ENCODE measurements around the gene MCF2L2. TPM values are rescaled to one million over a fixed set of nuclear protein-coding genes. Genes with fewer than 3 reads are reported as not detected.
"Not testable (repeated sequence)": the region's sequence is repeated elsewhere in the genome, so short reads cannot be mapped to it uniquely, and the experiment has no call there.

MCF2L2 gene
- total RNA-seq (2012; rRNA removed) = 0.44 and 0.51 TPM in 2 replicates

GRCh38 chr3:183428447-183429211, at the start of gene MCF2L2:
Gene MCF2L2, minus strand, starts transcription at chr3:183428619. Its CDS starts 642 bp downstream, at chr3:183427977.
- Histone ChIP-seq H3K27me3 (ENCODE audit: control insufficient read depth, insufficient read depth, low read length) (peaks cover 42% of the 10 kb centered on the region), H3K4me2 (ENCODE audit: low read length) (peak within 1 kb of the TSS; percentile 98), H3K4me1 (ENCODE audit: control insufficient read depth, insufficient read depth, low read length) (peaks cover 8% of the 10 kb centered on the region), H3K4me3 (ENCODE audit: low read length) (peak within 1 kb of the TSS; percentile 88), H3K36me3 (ENCODE audit: insufficient read depth, low read length) (no peaks in the 10 kb centered on the region), H3K9ac (ENCODE audit: low read depth, low read length) (peak within 1 kb of the TSS; percentile 67), H3K9me3 (replicated peaks; ENCODE audit: low read length) (no peaks in the 10 kb centered on the region)

- no peak overlapping the region for H3K4me2 ChIP-seq (ENCODE audit: low read length)
- H3K9me3 ChIP-seq (replicated peaks; ENCODE audit: low read length) = no peaks in the 10 kb centered on the region
- H3K4me1 ChIP-seq (ENCODE audit: control insufficient read depth, insufficient read depth, low read length) = no peaks in the 10 kb centered on the region
- peaks cover 27% of the 10 kb centered on the region for H3K27me3 ChIP-seq (ENCODE audit: control insufficient read depth, insufficient read depth, low read length)
- no peaks in the 10 kb centered on the region for H3K36me3 ChIP-seq (ENCODE audit: insufficient read depth, low read length)
- H3K9ac ChIP-seq (ENCODE audit: low read depth, low read length) = no peak overlapping the region
- H3K4me3 ChIP-seq (ENCODE audit: low read length) = no peak overlapping the region
These were observed 49.5 kb upstream of the MCF2L2 start for GRCh38 chr3:183477801-183478456.

GRCh38 chr3:183475764-183476162, 47.3 kb upstream of the MCF2L2 start:
- H3K9me3 ChIP-seq (replicated peaks; ENCODE audit: low read length); H3K36me3 ChIP-seq (ENCODE audit: insufficient read depth, low read length); H3K4me3 ChIP-seq (ENCODE audit: low read length); H3K9ac ChIP-seq (ENCODE audit: low read depth, low read length); H3K4me2 ChIP-seq (ENCODE audit: low read length); H3K4me1 ChIP-seq (ENCODE audit: control insufficient read depth, insufficient read depth, low read length): not testable (repeated sequence)
- H3K27me3 ChIP-seq (ENCODE audit: control insufficient read depth, insufficient read depth, low read length) = peaks cover 34% of the 10 kb centered on the region

GRCh38 chr3:183475016-183475763, 46.8 kb upstream of the MCF2L2 start:
- no peak overlapping the region for H3K4me3 ChIP-seq (ENCODE audit: low read length)
- no peak overlapping the region for H3K4me2 ChIP-seq (ENCODE audit: low read length)
- no peak overlapping the region for H3K9ac ChIP-seq (ENCODE audit: low read depth, low read length)
- H3K4me1 ChIP-seq (ENCODE audit: control insufficient read depth, insufficient read depth, low read length) = no peaks in the 10 kb centered on the region
- H3K9me3 ChIP-seq (replicated peaks; ENCODE audit: low read length) = no peaks in the 10 kb centered on the region
- H3K36me3 ChIP-seq (ENCODE audit: insufficient read depth, low read length) = no peaks in the 10 kb centered on the region
- peaks cover 34% of the 10 kb centered on the region for H3K27me3 ChIP-seq (ENCODE audit: control insufficient read depth, insufficient read depth, low read length)

DNA sequence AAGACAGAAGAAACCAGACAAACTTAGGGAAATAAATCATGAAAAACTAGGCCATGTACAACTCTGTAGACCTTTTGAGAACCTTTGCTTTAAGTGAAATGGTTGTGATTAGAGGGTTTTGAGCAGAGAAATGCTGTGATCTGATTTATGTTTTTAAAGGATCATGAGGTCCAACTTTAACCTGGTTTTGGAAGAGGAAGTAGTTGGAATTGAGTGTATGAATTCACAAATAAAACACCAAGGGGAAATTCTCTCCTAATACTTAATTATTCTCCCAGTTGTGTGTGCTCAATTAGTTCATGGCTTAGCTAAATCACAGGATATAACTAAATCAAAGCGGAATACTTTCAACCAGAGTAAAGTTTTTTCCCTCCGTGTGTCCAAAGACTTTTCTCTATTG, 45.5 kb upstream of the MCF2L2 start:
- no peaks in the 10 kb centered on the region for H3K36me3 ChIP-seq (ENCODE audit: insufficient read depth, low read length)
- H3K4me1 ChIP-seq (ENCODE audit: control insufficient read depth, insufficient read depth, low read length) = no peaks in the 10 kb centered on the region
- no peak overlapping the region for H3K4me3 ChIP-seq (ENCODE audit: low read length)
- no peak overlapping the region for H3K9ac ChIP-seq (ENCODE audit: low read depth, low read length)
- no peaks in the 10 kb centered on the region for H3K9me3 ChIP-seq (replicated peaks; ENCODE audit: low read length)
- no peak overlapping the region for H3K4me2 ChIP-seq (ENCODE audit: low read length)
- H3K27me3 ChIP-seq (ENCODE audit: control insufficient read depth, insufficient read depth, low read length) = peaks cover 32% of the 10 kb centered on the region

DNA sequence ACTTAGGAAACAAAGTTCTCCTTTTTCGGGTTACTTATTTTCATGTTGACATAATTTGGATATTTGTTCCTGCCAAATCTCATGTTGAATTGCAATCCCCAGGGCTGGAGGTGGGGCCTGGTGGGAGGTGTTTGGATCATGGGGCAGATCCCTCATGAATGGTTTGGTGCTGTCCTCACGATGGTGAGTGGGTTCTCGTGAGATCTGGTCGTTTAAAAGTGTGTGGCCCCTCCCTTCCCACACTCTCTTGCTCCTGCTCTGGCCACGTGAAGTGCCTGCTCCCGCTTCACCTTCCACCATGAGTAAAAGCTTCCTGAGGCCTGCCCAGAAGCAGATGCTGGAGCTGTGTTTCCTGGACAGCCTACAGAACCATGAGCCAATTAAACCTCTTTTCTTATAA, 43.7 kb upstream of the MCF2L2 start:
- Histone ChIP-seq H3K9ac (ENCODE audit: low read depth, low read length) (no peak overlapping the region), H3K36me3 (ENCODE audit: insufficient read depth, low read length) (no peaks in the 10 kb centered on the region), H3K4me1 (ENCODE audit: control insufficient read depth, insufficient read depth, low read length) (no peaks in the 10 kb centered on the region), H3K4me3 (ENCODE audit: low read length) (no peak overlapping the region), H3K4me2 (ENCODE audit: low read length) (no peak overlapping the region), H3K9me3 (replicated peaks; ENCODE audit: low read length) (no peaks in the 10 kb centered on the region), H3K27me3 (ENCODE audit: control insufficient read depth, insufficient read depth, low read length) (peaks cover 19% of the 10 kb centered on the region)

GRCh38 chr3:183468424-183468823, 40.0 kb upstream of the MCF2L2 start:
- H3K27me3 ChIP-seq (ENCODE audit: control insufficient read depth, insufficient read depth, low read length) = peaks cover 11% of the 10 kb centered on the region
- no peak overlapping the region for H3K9ac ChIP-seq (ENCODE audit: low read depth, low read length)
- no peaks in the 10 kb centered on the region for H3K9me3 ChIP-seq (replicated peaks; ENCODE audit: low read length)
- no peak overlapping the region for H3K4me2 ChIP-seq (ENCODE audit: low read length)
- no peaks in the 10 kb centered on the region for H3K36me3 ChIP-seq (ENCODE audit: insufficient read depth, low read length)
- H3K4me3 ChIP-seq (ENCODE audit: low read length) = no peak overlapping the region
- no peaks in the 10 kb centered on the region for H3K4me1 ChIP-seq (ENCODE audit: control insufficient read depth, insufficient read depth, low read length)

DNA sequence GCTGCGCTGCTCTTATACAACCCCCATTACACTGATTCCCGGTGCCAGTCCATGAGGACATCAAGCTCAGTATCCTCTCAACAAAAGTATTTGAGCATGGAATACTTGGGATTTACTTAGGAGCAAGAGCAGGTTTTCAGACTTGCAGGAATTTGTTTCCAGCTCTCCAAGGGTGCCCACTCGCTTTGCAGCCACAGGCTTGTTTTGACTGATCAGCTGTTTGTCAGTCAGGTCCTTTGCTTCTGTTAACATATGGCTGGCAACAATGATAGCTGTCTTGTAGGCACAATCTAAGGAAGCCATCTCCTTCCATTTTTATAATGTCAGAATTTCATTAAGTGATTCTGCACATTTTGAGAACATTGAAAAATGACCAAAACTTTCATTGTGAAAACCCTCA, 38.2 kb upstream of the MCF2L2 start:
- H3K4me2 ChIP-seq (ENCODE audit: low read length) = no peak overlapping the region
- no peaks in the 10 kb centered on the region for H3K4me1 ChIP-seq (ENCODE audit: control insufficient read depth, insufficient read depth, low read length)
- peaks cover 11% of the 10 kb centered on the region for H3K27me3 ChIP-seq (ENCODE audit: control insufficient read depth, insufficient read depth, low read length)
- H3K9ac ChIP-seq (ENCODE audit: low read depth, low read length) = no peak overlapping the region
- H3K36me3 ChIP-seq (ENCODE audit: insufficient read depth, low read length) = no peaks in the 10 kb centered on the region
- H3K4me3 ChIP-seq (ENCODE audit: low read length) = no peak overlapping the region
- no peaks in the 10 kb centered on the region for H3K9me3 ChIP-seq (replicated peaks; ENCODE audit: low read length)

GRCh38 chr3:183465710-183466109, 37.3 kb upstream of the MCF2L2 start:
- not testable (repeated sequence) for H3K9me3 ChIP-seq (replicated peaks; ENCODE audit: low read length); H3K27me3 ChIP-seq (ENCODE audit: control insufficient read depth, insufficient read depth, low read length); H3K36me3 ChIP-seq (ENCODE audit: insufficient read depth, low read length); H3K4me1 ChIP-seq (ENCODE audit: control insufficient read depth, insufficient read depth, low read length); H3K4me3 ChIP-seq (ENCODE audit: low read length); H3K4me2 ChIP-seq (ENCODE audit: low read length); H3K9ac ChIP-seq (ENCODE audit: low read depth, low read length)

DNA sequence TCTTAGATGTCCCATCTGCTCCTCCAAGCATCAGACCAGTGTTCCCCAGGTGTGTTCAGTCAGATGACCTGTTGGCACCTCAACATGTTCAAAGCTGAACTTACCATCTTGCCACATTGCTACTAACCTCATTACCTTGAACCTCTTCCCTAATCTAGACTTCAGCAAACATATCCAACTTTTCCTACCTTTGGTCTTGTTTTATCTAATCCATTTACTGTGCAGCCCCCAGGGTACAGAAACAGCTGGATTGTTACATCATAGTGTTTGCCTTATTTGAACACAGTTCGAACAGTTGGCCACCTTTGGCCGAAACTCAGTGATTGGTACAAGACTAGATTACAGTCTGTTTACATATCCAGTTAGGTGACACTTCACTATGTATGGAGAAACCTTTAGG, 36.1 kb upstream of the MCF2L2 start:
- H3K4me1 ChIP-seq (ENCODE audit: control insufficient read depth, insufficient read depth, low read length) = no peaks in the 10 kb centered on the region
- no peaks in the 10 kb centered on the region for H3K9me3 ChIP-seq (replicated peaks; ENCODE audit: low read length)
- H3K4me3 ChIP-seq (ENCODE audit: low read length) = no peak overlapping the region
- no peak overlapping the region for H3K4me2 ChIP-seq (ENCODE audit: low read length)
- H3K27me3 ChIP-seq (ENCODE audit: control insufficient read depth, insufficient read depth, low read length) = peaks cover 4% of the 10 kb centered on the region
- no peak overlapping the region for H3K9ac ChIP-seq (ENCODE audit: low read depth, low read length)
- H3K36me3 ChIP-seq (ENCODE audit: insufficient read depth, low read length) = no peaks in the 10 kb centered on the region

DNA sequence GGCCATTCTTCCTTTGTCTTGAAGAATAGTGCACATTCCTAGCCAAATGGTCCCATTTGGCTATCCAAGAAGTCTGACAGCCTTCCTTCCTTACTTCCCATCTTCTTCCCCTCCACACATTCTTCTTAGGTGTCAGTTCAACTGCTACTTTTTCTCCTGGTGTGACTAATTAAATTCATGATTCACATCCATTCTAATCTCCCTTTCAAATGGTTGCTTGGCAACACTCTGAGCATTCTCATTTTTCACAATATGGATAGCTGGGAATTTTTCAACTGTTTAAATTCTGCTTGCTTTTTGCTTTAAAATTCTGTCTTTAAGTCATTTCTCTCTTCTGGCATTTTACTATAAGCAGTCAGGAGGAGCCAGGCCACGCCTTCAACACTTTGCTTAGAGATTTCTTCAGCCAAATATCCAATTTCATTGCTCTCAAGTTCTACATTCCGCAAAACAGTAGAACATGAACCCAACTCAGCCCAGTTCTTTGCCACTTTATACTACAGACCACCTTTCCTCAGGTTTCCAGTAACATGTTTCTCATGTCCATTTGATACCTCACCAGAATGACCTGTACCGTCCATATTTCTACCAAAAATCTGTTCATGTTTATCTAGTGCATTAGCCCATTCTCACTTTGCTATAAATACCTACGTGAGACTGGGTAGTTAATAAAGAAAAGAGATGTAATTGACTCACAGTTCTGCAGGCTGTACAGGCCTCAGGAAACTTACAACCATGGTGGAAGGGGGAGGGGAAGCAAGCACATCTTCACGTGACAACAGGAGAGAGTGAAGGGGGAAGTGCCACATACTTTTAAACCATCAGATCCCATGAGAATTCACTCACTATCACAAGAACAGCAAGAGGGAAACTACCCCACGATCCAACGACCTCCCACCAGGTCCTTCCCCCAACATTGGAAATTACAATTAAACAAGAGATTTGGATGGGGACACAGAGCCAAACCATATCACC, 31.9 kb upstream of the MCF2L2 start:
- no peak overlapping the region for H3K4me3 ChIP-seq (ENCODE audit: low read length)
- no peak overlapping the region for H3K4me2 ChIP-seq (ENCODE audit: low read length)
- H3K36me3 ChIP-seq (ENCODE audit: insufficient read depth, low read length) = no peaks in the 10 kb centered on the region
- H3K9ac ChIP-seq (ENCODE audit: low read depth, low read length) = no peak overlapping the region
- no peaks in the 10 kb centered on the region for H3K27me3 ChIP-seq (ENCODE audit: control insufficient read depth, insufficient read depth, low read length)
- no peaks in the 10 kb centered on the region for H3K9me3 ChIP-seq (replicated peaks; ENCODE audit: low read length)
- peaks cover 8% of the 10 kb centered on the region for H3K4me1 ChIP-seq (ENCODE audit: control insufficient read depth, insufficient read depth, low read length)
